Ishikawa (cell line): Measurements from ENCODE around the gene DGKZ.

Experiments used
- CEBPB ChIP-seq: IDR thresholded peaks from 2 replicates; pipeline ENCODE4 v1.6.1; 2012
- EGR1 ChIP-seq: IDR thresholded peaks from 2 replicates; pipeline ENCODE4 v1.6.1; 2012
- EP300 ChIP-seq: IDR thresholded peaks from 2 replicates; pipeline ENCODE4 v1.6.1; 2012; ENCODE audit warnings: borderline replicate concordance
- NFIC ChIP-seq: IDR thresholded peaks from 2 replicates; pipeline ENCODE4 v1.6.1; 2012
- TF ChIP-seq, protein P1 (sequence below): IDR thresholded peaks from 2 replicates; pipeline ENCODE4 v1.6.1; 2012
- TF ChIP-seq, protein P2 (sequence below): IDR thresholded peaks from 2 replicates; pipeline ENCODE4 v1.6.1; 2012; ENCODE audit warnings: low read depth, mild to moderate bottlenecking

DNA sequence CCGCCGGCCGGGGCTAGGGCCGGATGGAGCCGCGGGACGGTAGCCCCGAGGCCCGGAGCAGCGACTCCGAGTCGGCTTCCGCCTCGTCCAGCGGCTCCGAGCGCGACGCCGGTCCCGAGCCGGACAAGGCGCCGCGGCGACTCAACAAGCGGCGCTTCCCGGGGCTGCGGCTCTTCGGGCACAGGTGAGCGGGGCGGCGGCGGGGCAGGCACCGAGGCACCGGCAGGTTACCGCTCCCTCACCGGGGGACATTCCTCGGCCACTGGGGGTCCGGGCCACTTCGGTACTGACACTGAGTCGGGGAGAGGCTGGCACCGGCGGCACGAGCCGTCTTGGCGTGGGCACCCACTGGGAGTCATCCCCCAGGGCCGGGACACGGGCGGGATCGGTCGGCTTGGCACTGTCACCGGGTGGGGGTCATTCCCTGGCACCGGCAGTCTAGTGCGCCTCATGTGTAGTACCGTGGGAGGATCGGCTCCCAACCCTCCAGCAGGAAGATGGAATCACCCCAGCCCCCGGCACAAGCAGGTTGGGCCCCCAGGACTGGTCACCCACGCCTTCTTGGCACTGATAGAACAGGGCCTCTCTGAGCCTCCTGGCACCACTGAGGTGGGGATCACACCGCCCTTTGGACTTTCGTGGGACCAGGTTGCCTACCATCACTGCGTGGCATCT is 511 bp downstream of the DGKZ start:
- no peak for TF ChIP-seq NFIC
- no peak for TF ChIP-seq EGR1
- TF ChIP-seq, protein P1, sequence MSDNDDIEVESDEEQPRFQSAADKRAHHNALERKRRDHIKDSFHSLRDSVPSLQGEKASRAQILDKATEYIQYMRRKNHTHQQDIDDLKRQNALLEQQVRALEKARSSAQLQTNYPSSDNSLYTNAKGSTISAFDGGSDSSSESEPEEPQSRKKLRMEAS: no peak
- TF ChIP-seq, protein P2, sequence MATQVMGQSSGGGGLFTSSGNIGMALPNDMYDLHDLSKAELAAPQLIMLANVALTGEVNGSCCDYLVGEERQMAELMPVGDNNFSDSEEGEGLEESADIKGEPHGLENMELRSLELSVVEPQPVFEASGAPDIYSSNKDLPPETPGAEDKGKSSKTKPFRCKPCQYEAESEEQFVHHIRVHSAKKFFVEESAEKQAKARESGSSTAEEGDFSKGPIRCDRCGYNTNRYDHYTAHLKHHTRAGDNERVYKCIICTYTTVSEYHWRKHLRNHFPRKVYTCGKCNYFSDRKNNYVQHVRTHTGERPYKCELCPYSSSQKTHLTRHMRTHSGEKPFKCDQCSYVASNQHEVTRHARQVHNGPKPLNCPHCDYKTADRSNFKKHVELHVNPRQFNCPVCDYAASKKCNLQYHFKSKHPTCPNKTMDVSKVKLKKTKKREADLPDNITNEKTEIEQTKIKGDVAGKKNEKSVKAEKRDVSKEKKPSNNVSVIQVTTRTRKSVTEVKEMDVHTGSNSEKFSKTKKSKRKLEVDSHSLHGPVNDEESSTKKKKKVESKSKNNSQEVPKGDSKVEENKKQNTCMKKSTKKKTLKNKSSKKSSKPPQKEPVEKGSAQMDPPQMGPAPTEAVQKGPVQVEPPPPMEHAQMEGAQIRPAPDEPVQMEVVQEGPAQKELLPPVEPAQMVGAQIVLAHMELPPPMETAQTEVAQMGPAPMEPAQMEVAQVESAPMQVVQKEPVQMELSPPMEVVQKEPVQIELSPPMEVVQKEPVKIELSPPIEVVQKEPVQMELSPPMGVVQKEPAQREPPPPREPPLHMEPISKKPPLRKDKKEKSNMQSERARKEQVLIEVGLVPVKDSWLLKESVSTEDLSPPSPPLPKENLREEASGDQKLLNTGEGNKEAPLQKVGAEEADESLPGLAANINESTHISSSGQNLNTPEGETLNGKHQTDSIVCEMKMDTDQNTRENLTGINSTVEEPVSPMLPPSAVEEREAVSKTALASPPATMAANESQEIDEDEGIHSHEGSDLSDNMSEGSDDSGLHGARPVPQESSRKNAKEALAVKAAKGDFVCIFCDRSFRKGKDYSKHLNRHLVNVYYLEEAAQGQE: no peak
- no peak for TF ChIP-seq CEBPB
- TF ChIP-seq EP300: no peak
